C4-2B (cell line): ENCODE results near the gene OARD1.

Source experiments
- H3K27ac ChIP-seq: fragments of 450-650 bp; 2 replicates; pipeline ENCODE4 v1.5.1; 2017
- ZFX ChIP-seq: fragments of 450-650 bp; IDR thresholded peaks from 2 replicates; pipeline ENCODE4 v1.6.1; 2017
- TF ChIP-seq, protein P1 (sequence below): fragments of 450-650 bp; conservative IDR thresholded peaks from 2 replicates; pipeline ENCODE4 v1.5.1; 2017; ENCODE audit warnings: mild to moderate bottlenecking

Gene OARD1

DNA sequence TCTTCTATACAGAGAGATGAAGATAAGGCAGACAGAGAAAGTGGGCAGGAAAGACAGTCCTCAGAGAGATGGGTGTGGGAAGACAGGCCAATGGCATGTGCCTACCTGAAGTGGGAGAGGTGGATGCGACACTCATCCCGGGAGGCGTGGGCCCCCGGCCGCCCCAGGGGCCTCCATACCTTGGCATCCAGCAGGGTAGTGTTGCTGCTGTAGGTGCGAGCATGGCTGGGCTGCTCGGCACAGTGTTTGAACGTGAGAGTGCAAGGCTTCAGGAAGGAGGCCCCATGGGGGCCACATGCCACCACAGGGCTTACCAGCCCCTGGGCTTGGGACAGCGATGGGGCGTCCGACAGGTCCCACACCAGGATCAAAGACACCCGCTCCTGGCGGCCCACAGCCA lies 38.4 kb downstream of the OARD1 start:
- TF ChIP-seq ZFX: no peak
- TF ChIP-seq, protein P1, sequence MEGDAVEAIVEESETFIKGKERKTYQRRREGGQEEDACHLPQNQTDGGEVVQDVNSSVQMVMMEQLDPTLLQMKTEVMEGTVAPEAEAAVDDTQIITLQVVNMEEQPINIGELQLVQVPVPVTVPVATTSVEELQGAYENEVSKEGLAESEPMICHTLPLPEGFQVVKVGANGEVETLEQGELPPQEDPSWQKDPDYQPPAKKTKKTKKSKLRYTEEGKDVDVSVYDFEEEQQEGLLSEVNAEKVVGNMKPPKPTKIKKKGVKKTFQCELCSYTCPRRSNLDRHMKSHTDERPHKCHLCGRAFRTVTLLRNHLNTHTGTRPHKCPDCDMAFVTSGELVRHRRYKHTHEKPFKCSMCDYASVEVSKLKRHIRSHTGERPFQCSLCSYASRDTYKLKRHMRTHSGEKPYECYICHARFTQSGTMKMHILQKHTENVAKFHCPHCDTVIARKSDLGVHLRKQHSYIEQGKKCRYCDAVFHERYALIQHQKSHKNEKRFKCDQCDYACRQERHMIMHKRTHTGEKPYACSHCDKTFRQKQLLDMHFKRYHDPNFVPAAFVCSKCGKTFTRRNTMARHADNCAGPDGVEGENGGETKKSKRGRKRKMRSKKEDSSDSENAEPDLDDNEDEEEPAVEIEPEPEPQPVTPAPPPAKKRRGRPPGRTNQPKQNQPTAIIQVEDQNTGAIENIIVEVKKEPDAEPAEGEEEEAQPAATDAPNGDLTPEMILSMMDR: no peak
- no peak overlapping the region for H3K27ac ChIP-seq

DNA sequence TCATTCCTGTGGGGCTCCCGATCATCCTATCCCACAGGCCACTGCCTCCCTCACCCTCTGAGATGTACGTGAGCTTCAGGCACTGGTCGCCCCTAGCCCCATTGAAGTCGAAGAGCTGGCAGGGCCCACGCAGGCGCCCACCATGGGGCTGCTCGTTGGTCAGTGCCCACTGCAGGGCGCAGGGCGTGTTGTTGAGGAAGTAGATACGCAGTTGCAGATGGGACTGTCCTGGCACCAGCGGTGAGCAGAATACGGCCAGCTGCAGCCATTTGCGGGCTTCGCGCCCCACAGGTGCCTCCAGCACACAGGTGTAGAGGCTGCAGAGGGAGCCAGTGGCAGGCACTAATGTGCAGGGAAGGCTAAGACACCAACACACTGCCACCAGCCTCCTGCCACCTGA lies 39.3 kb downstream of the OARD1 start:
- no peak overlapping the region for H3K27ac ChIP-seq
- TF ChIP-seq, protein P1: no peak
- TF ChIP-seq ZFX: no peak

DNA sequence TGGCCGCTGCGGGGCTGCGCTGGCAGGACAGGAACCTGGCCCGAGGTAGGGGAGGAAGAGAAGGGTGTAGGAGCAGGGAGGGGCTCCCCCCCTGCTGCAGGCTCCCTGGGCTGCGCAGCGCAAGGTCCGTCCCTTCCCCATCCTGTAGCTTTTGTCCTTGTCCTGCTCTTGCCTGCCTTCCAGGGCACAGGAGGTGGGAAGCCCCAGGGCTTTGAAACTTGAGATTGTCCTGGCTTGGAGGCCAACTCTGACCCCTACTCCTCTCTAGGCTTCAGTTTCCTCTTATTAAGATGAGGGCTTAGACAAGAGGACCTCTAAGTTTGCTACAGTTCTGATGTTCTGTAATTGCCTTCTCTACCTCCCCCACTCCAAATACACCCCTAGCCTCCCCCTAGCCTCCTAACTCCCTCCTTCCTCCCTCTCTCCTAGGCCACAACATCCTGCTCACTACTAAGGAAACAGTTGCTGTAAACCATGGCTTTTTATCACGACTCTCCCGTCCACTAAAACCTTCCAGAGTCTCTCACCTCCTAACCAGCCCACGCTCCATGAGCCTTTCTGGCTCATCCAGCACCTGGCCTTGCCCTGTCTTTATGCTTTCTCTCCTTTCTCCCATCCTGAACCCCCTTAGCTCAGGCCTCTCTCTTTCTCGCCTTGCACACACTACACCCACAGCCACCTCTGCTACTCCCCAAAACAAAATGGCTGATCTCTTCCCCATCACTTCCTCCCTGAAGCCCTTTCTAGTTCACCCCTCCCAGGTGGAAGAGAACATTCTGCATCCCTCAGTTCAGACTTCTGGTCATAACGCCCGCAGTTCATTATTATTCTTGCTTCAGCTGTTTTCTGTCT lies 43.4 kb downstream of the OARD1 start:
- H3K27ac ChIP-seq: peak overlapping the region; percentile 7; the same call in 1 of the 2 replicates
- TF ChIP-seq ZFX: no peak
- TF ChIP-seq, protein P1: no peak

DNA sequence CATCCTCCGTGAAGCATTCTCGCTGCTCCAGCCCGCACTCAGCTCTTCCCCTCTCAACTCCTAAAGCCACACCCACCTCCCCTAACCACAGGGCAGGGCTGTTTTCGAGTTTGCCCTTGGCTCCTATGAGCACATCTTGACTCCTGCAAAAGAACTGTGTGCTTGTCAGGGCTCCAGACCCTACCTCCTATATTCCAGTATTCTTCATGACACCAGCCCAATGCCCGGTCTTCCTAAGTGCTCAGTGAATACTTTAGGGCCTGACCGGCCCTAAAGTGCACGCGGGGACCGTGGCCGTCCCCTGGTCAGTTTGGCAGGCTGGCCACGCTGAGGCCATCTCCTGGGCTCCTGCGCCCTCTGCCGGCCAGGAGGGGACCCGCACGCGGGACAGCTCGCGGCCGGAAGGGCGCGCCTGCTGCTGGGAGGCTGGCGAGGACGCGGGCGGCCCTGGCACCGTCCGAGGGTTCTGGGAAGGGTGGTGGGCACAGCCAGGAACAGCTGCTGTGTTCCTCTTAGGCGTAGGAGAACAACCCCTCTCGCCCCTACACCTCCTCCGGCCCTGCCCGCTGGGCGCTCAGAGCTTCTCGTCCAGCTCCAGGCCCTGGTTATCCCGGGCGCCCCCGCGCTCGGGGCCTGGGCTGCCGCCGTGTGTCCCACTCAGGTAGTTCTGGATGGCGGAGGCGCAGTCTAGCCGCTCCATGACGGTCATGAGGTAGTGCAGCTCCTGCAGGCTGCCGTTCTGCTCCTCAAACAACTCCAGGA lies 44.2 kb downstream of the OARD1 start:
- no peak for TF ChIP-seq ZFX
- TF ChIP-seq, protein P1: peak; percentile 98
- peak overlapping the region; percentile 7; the same call in 1 of the 2 replicates for H3K27ac ChIP-seq

DNA sequence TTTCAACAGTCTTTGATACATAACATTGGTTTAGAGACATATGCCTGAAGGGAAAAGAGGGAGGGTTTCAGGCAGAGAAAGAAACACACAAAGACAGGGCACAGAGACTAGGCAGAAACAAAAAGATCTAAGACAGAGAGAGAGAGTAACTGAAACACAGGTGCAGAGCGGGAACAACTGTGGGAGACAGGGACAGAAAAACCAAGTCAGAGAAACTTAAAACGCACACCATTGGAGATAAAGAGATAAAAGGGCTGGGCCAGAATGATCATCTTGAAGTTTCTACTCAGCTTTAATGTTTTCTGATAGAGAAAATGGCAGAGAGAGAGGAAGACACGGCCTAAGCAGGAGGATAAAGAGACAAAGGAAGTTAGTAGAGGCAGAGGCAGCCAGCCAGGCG lies 44.9 kb downstream of the OARD1 start:
- TF ChIP-seq, protein P1: no peak
- no peak for TF ChIP-seq ZFX
- peak overlapping the region; percentile 7; the same call in 1 of the 2 replicates for H3K27ac ChIP-seq

DNA sequence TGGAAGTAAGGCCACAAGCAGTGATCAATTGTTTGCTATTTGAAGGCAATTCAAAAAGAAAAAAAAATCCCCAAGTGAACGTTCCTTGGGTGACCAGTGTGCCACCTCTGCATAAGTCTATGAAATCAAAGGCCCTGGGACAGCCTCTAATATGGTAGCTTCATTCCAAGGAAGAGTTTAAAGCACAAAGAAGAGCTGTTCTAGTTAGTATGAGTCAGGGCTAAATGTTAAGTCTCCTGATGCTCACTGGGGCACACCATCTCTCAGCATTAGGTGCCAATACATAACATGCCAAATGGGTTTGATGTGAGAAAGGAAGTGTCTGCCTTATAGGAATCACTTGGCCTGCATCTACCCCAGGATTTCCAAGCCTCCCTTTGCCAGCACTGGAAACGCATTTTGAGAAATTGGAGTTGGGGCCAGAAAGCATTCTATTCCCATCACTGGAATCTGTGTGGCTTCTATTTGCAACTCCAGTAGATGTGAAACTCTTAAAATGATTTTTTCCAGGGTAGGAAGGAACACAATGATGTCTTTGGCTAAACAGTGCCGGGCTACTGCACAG lies 46.1 kb downstream of the OARD1 start:
- TF ChIP-seq, protein P1: no peak
- TF ChIP-seq ZFX: no peak
- H3K27ac ChIP-seq: no peak overlapping the region

DNA sequence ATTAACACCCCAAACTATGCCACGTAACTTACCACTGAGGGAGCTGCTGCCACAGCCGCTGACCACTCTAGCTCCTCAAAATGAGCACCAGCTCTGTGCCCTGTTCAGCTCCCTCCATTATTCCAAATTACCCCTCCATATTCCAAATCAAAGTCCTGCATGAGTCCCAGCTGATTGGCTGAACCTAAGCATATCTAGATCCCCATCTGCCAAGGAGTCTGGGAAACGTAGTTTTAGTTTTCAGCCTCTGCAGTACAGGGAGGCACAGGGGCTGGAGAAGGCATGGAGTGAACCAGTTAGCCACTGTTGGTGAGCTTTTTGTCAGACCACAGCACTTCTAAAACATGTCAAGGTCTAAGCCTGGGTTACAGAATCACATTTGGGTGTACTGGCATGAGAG lies 49.0 kb downstream of the OARD1 start:
- H3K27ac ChIP-seq: no peak overlapping the region
- TF ChIP-seq, protein P1: no peak
- no peak for TF ChIP-seq ZFX
